CD4-positive, alpha-beta T cell treated with Interleukin-15 for 4 hours (primary cell): ENCODE measurements around the gene BLVRA.
"Not testable (repeated sequence)": the region's sequence is repeated elsewhere in the genome, so short reads cannot be mapped to it uniquely, and the experiment has no call there.

ENCODE experiments used
- DNase-seq: peaks from one replicate; pipeline ENCODE4 v3.0.0-alpha.2; 2020; ENCODE audit warnings: low spot score

The BLVRA gene

GRCh38 chr7:43769281-43769680, 10.8 kb downstream of the BLVRA start:
- no peak for DNase-seq

- DNase-seq, result no peak
Observed at GRCh38 chr7:43769791-43770465, 11.4 kb downstream of the BLVRA start.

GRCh38 chr7:43771128-43771527, 12.6 kb downstream of the BLVRA start:
- no peak for DNase-seq

- no peak for DNase-seq
Observed at GRCh38 chr7:43771573-43771972, 13.1 kb downstream of the BLVRA start.

- not testable (repeated sequence) for DNase-seq
Observed at GRCh38 chr7:43773268-43773667, 14.8 kb downstream of the BLVRA start.

- not testable (repeated sequence) for DNase-seq
Observed at GRCh38 chr7:43775255-43775654, 16.8 kb downstream of the BLVRA start.

GRCh38 chr7:43778293-43779044, 20.0 kb downstream of the BLVRA start:
- not testable (repeated sequence) for DNase-seq

GRCh38 chr7:43779045-43779812, 20.7 kb downstream of the BLVRA start:
- DNase-seq, result no peak

- DNase-seq, result no peak
Observed at GRCh38 chr7:43781726-43782607, 23.5 kb downstream of the BLVRA start.

- no peak for DNase-seq
Observed at GRCh38 chr7:43782768-43783555, 24.5 kb downstream of the BLVRA start.

GRCh38 chr7:43784030-43784584, 25.6 kb downstream of the BLVRA start:
- DNase-seq, result no peak

GRCh38 chr7:43784585-43785087, 26.2 kb downstream of the BLVRA start:
- DNase-seq, result not testable (repeated sequence)

- no peak for DNase-seq
Observed at GRCh38 chr7:43785420-43785819, 26.9 kb downstream of the BLVRA start.

GRCh38 chr7:43787771-43788170, 29.3 kb downstream of the BLVRA start:
- DNase-seq, result no peak

GRCh38 chr7:43790006-43790405, 31.5 kb downstream of the BLVRA start:
- DNase-seq, result no peak

GRCh38 chr7:43790834-43791233, 32.4 kb downstream of the BLVRA start:
- DNase-seq, result no peak

GRCh38 chr7:43791665-43792064, 33.2 kb downstream of the BLVRA start:
- peak; percentile 7 for DNase-seq

- DNase-seq, result no peak
Observed at GRCh38 chr7:43792471-43793150, 34.1 kb downstream of the BLVRA start.

- DNase-seq, result no peak
Observed at GRCh38 chr7:43799605-43800004, 41.1 kb downstream of the BLVRA start.

- DNase-seq, result no peak
Observed at GRCh38 chr7:43803865-43804264, 45.4 kb downstream of the BLVRA start.
